ENCODE results near the gene DNAH14. TPM values are rescaled to one million over a fixed set of nuclear protein-coding genes. Genes with fewer than 3 reads are reported as not detected.
"Not testable (repeated sequence)": the region's sequence is repeated elsewhere in the genome, so short reads cannot be mapped to it uniquely, and the experiment has no call there.

Gene DNAH14
- total RNA-seq, 1 donor from 2014 or later = 13.3 TPM

DNA sequence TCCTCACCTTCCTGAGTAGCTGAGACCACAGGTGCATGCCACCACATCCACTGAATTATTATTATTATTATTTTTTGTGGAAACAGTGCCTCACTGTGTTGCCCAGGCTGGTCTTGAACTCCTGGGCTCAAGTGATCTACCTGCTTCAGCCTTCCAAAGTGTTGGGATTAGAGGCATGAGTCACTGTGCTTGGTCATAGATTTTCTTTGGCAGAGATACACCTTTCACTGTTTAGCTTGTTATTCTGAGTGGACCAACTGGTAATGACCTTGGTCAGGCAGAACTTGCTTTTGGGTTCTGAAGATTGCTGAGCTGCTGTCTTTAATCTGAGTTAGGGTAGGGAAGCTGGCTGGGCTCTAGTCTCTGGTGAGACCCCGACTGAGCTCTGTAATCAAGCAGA is 66.8 kb downstream of the DNAH14 start:
- no peak for DNase-seq (ENCODE audit: low spot score)

DNA sequence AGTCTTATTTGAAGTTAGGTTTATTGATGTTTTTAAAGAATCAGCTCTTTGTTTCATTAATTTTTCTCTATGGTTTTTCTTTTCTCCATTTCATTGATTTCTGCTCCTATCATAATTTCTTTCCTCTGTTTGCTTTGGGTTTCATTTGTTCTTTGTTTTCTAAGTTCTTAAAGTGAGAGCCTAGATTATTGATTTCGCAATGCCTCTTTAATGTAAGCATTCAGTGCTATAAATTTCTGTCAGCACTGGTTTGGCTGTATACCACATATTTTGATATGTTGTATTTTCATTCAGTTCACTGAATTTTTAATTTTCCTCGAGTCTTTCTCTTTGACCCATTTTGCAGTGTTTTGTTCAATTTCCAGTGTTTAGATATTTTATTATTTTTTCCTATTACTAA is 68.7 kb downstream of the DNAH14 start:
- no peak for DNase-seq (ENCODE audit: low spot score)

DNA sequence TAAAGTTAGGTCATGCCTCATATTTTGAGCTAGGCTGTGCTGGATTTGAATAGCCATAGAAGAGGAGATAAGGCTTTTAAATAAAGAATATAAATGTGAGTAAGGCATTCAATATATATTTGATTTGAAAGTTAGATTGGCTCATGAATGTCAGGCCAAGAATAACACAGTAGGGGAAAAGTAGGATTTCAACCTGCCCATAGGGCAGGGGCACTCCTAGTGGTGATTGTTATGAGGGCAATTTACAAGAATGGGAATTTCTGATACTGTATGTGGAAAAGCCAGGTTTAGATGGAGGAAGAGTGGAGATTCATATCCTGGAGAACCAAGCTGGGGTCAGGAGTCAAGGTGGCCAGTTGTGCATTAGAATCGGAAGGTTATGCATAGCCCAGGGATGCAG is 74.9 kb downstream of the DNAH14 start:
- no peak for DNase-seq (ENCODE audit: low spot score)

DNA sequence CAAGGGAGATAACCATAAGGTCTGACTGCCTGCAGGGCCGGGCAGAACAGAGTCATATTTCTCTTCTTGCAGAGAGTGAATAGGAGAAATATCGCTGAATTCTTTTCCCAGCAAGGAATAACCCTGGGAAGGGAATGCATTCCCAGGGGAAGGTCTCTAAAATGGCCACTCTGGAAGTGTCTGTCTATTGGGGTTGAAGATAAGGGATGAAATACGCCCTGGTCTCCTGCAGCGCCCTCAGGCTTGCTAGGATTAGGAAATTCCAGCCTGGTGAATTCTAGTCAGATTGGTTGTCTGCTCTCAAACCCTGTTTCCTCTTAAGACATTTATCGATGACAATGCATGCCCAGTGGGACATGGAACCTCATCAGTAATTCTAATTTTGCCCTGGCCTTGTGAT is 76.9 kb downstream of the DNAH14 start:
- not testable (repeated sequence) for DNase-seq (ENCODE audit: low spot score)

DNA sequence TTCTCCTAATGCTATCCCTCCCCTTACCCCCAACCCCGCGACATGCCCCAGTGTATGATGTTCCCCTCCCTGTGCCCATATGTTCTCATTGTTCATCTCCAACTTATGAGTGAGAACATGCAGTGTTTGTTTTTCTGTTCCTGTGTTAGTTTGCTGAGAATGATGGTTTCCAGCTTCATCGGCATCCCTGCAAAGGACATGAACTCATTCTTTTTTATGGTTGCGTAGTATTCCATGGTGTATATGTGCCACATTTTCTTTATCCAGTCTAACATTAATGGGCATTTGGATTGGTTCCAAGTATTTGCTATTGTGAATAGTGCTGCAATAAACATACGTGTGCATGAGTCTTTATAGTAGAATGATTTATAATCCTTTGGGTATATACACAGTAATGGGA is 78.6 kb downstream of the DNAH14 start:
- DNase-seq (ENCODE audit: low spot score) = not testable (repeated sequence)

DNA sequence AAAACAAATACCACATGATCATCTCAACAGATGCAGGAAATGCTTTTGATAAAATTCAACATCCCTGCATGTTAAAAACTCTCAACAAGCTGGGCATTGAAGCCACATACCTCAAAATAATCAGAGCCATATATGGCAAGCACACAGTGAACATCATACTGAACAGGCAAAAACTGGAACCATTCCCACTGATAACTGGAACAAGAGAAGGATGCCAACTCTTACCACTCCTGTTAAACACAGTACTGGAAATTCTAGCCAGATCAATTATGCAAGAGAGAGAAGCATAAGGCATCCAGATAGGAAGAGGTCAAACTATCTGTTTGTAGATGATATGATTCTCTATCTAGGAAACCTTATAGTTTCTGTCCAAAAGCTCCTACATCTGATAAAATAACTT is 91.6 kb downstream of the DNAH14 start:
- DNase-seq (ENCODE audit: low spot score) = no peak

DNA sequence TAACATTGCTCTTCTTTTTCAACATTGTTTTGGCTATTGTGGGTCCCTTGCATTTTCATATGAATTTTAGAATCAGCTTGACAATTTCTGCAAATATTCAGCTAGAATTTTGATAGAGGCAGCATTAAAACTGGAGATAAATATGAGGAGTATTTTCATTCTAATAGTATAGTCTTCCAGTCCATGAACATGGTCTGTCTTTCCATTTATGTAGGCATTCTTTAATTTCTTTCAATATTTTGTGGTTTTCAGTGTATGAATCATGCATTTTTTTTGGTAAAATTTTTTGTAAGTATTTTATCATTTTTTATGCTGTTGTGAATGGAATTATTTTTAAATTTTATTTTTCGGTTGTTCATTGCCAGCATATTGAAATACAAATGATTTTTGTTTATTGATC is 97.2 kb downstream of the DNAH14 start:
- DNase-seq (ENCODE audit: low spot score) = no peak

DNA sequence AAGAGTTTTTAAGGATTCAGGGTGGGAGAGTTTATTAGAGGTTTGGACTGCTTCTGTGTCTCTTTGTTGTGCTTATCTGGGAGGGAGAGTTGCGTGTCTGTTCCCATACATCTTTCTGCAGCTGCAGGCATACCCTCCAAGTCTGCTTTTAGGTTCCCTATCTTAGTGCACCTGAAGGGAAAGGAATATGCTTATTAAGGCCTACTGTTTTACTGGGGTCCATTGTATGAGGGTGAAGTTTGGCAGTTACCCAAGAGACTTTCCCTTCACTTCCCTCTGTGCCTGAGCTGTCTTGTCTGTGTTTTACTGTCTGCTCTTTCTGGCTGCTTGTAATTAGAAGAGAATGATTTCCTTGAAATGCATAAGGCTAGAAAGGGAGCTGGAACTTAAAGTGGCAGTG is 107.0 kb downstream of the DNAH14 start:
- DNase-seq (ENCODE audit: low spot score) = not testable (repeated sequence)

DNA sequence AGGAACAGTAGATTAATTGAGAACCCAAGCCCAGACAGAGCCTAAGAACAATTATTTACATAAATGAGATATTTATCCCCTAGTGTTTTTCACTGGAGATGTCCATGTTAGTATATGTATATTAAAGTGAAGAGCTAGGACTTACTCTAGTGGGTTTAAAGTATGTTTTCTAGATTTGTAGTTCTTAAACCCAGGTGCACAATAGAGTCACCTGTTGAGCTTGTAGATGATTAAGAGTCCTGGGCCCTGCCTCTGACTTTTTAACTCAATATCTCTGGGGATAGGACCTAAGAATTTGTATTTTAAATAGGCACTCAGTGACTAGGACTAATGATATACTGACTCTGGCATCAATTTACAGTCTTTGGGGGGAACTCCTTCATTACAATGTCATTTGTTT is 112.8 kb downstream of the DNAH14 start:
- DNase-seq (ENCODE audit: low spot score) = no peak

DNA sequence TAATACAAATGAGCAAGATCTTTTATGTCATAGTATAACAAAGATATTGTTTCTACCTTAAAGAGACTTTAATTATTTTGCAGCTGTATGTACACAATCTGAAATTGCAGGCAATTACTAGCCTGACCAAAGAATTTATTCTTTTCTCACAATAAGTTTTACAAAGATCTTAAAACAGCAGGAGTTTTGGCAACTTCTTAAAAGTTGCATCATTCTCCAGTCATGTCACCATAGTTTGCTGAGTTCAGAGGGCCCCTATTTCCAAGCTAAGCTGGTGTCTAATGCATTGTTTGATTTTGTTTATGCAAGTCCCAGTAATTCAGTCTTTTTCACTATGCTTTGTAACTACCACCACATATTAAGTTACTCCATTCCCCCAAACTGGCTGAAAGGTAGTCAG is 114.8 kb downstream of the DNAH14 start:
- no peak for DNase-seq (ENCODE audit: low spot score)

DNA sequence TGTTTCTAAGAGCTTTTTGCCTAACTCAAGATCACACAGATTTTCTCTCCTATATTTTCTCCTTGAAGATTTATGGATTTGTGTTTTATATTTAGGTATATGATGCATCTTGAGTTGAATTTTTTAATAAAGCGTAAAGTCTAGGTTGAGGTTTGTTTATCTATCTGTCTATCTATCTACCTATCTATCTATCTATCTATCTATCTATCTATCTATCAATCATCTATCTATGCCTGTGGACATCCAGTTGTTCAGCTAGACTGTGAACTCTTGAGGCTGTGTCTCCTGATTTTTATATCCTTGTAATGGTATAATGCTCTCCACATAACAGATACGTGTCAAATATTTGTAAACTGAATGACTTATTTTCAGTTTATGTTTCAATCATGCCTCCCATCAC is 120.1 kb downstream of the DNAH14 start:
- DNase-seq (ENCODE audit: low spot score) = no peak

DNA sequence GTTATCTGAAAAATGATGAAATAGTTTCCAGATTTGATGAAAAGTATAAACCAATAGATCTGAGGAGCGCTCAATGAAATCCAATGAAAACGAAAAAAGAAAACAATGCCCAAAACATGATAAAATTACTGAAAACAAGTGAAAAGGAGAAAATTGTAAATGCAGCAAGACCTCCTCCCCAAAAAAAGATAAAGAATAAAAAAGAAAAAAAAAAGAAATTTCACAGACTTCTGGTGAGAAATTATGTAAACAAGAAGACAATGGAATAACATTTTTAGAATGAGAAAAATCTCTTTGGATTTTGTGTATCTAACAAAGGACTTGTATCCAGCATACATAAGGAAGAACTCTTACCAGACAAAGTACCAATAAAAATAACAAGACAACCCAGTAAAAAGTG is 134.2 kb downstream of the DNAH14 start:
- no peak for DNase-seq (ENCODE audit: low spot score)

DNA sequence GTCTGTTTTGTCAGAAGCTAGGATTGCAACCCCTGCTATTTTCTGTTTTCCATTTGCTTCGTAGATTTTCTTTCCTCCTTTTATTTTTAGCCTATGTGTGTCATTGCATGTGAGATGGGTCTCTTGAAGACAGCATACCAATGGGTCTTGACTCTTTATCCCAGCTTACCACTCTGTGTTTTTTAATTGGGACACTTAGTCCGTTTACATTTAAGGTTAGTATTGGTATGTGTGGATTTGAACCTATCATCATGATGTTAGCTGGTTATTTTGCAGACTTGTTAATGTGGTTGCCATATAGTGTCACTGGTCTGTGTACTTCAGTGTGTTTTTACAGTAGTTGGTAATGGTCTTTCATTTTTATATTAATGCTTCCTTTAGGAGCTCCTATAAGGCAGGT is 141.5 kb downstream of the DNAH14 start:
- DNase-seq (ENCODE audit: low spot score) = no peak

DNA sequence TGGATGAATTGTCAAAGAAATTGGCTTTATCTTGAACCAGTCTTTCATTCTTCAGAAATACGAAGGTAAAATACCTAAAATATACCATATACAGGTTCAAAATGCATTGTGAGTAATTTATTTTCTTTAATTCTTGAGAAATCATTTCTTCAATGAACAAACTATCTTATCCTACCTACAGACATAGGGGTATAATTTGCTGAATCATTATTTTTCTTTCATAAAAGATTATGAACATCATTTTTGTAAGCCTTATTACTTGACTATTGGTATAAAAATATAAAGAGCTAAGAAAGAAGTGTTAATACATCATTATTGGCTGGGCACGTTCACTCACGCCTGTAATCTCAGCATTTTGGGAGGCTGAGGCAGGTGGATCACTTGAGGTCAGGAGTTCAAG is 167.7 kb downstream of the DNAH14 start:
- DNase-seq (ENCODE audit: low spot score) = no peak

DNA sequence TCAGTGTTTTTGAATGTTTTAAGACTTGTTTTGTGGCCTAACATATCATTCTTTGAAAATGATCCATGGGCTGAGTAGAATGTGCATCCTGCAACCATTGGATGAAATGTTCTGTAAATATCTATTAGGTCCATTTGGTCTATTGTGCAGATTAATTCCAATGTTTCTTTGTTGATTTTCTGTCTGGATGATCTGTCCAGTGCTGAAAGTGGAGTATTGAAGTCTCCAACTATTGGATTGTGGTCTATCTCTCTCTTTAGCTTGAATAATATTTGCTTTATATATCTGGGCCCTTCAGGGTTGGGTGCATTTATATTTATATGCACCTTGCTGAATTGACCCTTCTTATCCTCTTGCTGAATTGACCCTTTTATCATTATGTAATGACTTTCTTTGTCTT is 181.5 kb downstream of the DNAH14 start:
- DNase-seq (ENCODE audit: low spot score) = no peak

DNA sequence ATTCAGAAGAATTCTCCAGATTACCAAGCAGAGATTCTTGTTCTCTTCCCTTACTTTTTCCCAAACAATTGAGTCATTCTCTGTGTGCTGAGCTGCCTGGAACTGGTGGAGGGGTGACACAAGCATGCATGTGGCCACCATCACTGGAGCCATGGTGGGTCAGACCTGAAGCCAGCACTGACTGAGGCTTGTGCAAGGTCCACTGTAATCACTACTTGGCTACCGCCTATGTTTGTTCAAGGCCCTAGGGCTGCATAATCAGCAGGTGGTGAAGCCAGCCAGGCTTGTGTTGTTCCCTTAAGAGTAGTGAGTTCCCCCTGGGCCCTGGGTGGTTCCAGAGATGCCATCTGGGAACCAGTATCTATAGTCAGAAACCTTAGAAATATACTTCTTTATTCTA is 183.8 kb downstream of the DNAH14 start:
- DNase-seq (ENCODE audit: low spot score) = no peak

DNA sequence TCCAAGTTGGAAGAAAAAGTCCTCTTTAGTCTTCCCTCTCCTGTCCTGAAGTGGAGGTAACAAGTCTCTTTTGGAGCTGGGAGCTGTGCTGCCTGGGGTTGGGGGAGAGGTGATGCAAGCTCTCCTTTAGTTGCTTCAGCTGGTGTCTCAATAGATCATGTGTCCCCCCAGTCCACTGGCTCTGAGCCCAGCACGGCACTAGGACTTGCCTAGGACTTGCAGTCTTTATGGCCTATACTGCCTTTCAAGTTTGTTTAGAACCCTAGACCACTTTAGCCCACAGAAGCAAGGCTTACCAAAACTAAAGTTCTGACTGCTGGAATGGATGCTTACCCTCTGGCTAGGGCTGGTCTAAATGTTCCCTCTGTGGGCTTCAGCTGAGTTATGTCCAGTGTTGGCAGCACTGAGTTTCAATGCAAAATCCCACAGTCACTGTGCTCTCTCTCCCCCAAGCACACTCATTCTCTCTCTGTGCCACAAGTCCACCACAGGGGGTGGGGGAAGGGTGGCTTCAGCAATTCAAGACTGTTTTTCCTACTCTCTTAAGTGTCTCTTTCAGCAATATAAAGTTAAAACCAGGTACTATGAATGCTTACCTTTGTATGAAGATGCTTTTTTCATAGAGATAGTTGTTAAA is 185.0 kb downstream of the DNAH14 start:
- no peak for DNase-seq (ENCODE audit: low spot score)

DNA sequence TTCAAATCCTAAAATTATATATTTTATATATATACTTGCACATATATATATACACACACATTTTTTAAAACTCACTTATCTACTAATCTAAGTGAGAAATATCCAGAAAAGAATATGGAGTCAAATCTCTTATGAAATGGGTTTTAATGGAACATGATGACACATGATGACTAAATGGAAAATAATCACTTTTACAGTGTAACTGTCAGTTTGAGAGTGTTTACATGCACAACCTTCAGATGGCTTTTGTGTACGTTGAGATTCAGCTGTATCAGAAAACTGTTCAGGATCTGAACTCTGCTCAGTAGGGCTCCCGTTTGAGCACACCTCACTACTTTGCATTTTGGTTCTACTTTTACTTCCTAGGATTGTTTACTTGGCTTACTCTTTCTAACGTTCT is 189.8 kb downstream of the DNAH14 start:
- DNase-seq (ENCODE audit: low spot score) = no peak

DNA sequence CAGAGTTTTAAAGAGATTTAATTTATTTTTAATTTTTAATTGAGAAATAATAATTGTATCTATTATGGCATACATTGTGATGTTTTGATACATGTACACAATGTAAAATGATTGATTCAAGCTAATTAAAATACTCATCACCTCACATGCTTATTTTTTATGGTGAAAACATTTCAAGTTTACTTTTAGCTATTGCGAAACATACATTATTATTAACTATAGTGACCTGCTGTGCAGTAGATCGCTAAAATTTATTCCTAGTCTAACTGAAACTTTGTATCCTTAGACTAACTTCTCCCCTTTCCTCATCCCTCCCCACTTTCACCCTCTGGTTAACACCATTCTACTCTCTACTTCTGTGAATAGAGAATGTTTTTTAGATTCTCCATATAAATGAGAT is 191.6 kb downstream of the DNAH14 start:
- no peak for DNase-seq (ENCODE audit: low spot score)

DNA sequence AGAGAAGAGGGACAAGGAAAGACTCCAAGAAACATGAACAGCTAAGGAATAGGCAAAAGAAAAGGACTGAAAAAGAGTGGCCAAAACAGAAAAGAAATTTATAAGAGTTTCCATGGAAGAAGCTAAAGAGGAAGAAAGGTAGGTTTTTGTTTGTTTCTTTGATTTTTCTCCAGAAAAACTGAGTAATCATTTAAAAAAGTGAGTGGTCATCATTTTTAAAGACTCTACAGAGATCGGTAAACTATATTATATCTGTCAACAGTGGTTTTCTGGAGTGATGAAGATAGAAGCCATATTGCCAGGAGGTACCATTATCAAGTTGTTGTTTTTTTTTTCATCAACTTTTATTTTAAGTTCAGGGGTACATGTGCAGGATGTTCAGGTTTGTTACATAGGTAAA is 202.4 kb downstream of the DNAH14 start:
- DNase-seq (ENCODE audit: low spot score) = no peak

DNA sequence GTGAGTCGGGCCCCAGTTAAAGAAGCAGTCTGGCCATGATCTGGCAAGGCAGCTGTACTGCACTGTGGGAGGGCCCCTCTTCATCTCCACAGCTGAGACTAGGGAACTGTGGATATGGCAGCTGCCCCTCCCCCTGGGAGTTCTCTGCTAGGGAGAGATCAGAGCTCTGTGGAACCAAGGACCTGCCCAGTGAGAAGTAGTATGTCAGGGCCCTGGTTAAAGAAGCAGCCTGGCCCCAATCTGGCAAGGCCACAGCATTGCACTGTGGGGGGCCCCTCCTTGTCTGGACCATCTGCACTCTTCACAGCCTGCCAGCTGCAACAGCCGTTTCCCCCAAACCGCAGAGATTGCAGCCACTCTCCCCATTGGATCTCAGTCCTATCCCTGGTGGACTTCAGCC is 208.5 kb downstream of the DNAH14 start:
- DNase-seq (ENCODE audit: low spot score) = no peak

DNA sequence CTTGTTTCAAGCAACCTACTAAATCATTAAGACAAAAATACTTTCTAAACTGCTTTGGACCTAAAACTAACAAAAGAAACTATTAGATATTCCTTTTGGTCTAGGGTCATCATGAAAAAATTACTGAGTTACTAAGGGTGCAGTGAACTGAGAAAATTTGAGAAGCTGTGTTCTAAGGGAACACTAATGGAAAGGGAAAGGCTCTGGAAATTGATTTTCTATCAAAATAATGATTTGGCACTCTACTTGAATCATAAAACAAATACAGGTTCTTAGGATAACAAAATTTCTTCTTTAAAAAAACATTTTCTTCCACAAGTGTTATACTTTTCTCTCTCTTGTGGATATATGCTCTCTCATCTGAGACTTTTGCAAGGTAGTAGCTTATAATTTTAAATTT is 213.5 kb downstream of the DNAH14 start:
- no peak for DNase-seq (ENCODE audit: low spot score)

DNA sequence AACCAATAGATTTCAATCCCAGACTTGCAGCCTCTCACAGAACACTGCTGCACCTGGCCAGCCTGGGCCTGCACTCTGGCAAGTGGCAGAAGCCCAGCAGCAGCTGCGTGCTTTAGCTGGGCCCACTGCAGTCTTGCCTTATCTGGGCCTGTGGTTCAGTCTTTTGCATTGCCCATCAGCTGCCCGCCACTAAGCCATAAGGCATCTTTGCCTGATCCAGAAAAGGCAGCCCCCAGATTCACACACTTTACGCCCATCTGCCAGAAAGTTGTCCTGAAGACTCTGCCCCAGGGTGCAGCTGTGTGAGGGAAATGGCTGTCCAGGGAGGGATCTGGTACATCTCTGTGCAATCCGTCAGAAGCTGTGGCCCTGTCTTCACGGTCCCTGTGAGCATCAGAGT is 217.0 kb downstream of the DNAH14 start:
- DNase-seq (ENCODE audit: low spot score) = no peak

DNA sequence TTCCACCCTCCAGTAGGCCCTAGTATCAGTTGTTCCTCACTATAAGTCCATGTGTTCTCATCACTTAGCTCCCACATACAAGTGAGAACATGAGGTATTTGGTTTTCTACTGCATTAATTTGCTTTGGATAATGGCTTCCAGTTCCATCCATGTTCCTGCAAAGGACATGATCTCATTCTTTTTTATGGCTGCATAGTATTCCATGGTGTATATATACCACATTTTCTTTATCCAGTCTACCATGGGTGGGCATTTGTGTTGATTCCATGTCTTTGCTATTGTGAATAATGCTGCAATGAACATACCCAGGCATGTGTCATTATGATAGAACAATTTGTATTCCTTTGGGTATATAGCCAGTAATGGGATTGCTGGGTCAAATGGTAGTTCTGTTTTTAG is 218.3 kb downstream of the DNAH14 start:
- DNase-seq (ENCODE audit: low spot score) = not testable (repeated sequence)

DNA sequence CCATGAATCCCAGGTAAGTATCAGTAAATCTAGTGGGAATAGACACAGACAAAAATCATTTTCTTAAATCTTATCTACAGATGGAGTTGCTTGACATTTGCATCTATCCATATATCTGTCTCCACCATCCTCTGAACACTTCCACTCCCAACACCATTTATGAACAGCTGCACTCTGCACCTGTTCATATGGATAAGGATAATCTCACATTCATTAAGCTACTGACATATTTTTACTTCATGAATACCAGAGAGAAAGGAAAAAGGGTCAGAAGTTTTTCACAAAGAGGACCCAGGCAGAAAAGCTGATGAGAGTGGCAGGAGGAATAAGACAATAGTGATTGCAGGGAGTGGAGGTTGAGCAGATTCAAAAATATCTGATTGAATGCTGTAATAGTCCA is 222.6 kb downstream of the DNAH14 start:
- no peak for DNase-seq (ENCODE audit: low spot score)
